OCI-LY3 (cell line): ENCODE data around the gene GRAMD2B.
A peak's percentile ranks its signal among the peaks of the same experiment; 100 is the strongest.

Source experiments
- H2AFZ ChIP-seq: fragments of 200-600, 300-600 bp; shearing (Covaris generic); 2 replicates; pipeline ENCODE4 v1.6.0; 2014; ENCODE audit warnings: antibody characterized with exemption, low read depth, low read length
- H3K27ac ChIP-seq: fragments of 200-600, 300-600 bp; sonication (generic); 2 replicates; pipeline ENCODE4 v1.5.1; 2014; ENCODE audit warnings: mild to moderate bottlenecking, low read length, moderate library complexity, mixed read lengths
- H3K27me3 ChIP-seq: fragments of 200-600, 300-600 bp; sonication (generic); 2 replicates; pipeline ENCODE4 v1.6.1; 2014; ENCODE audit warnings: low read depth, low read length, mixed read lengths
- H3K36me3 ChIP-seq: fragments of 200-600, 300-600 bp; sonication (generic); replicated peaks from 2 replicates; pipeline ENCODE3; 2014; ENCODE audit warnings: low read depth, low read length, mixed read lengths
- H3K4me1 ChIP-seq: fragments of 300-600, 200-600 bp; sonication (generic); 2 replicates; pipeline ENCODE4 v1.6.1; 2014; ENCODE audit warnings: low read length, mixed read lengths
- H3K4me2 ChIP-seq: fragments of 200-600, 300-600 bp; sonication (generic); 2 replicates; pipeline ENCODE4 v1.6.1; 2014; ENCODE audit warnings: low read length, mixed read lengths
- H3K4me3 ChIP-seq: fragments of 300-600, 200-600 bp; sonication (generic); 2 replicates; pipeline ENCODE4 v1.5.1; 2014; ENCODE audit warnings: antibody characterized with exemption, mild to moderate bottlenecking, low read length, moderate library complexity
- H3K79me2 ChIP-seq: fragments of 300-600, 200-600 bp; shearing (Covaris generic); 2 replicates; pipeline ENCODE4 v1.6.1; 2014; ENCODE audit warnings: mild to moderate bottlenecking, low read length, mixed read lengths
- H3K9ac ChIP-seq: fragments of 300-600, 200-600 bp; shearing (Covaris generic); 2 replicates; pipeline ENCODE4 v1.6.0; 2014; ENCODE audit warnings: mild to moderate bottlenecking, low read length, moderate library complexity
- H3K9me3 ChIP-seq: fragments of 200-600, 300-600 bp; shearing (Covaris generic); 2 replicates; pipeline ENCODE4 v1.6.1; 2014; ENCODE audit warnings: low read length, mixed read lengths; ENCODE audit not compliant: insufficient read depth
- H4K20me1 ChIP-seq: fragments of 200-600, 300-600 bp; sonication (generic); 2 replicates; pipeline ENCODE4 v1.6.1; 2016; ENCODE audit warnings: low read length, mixed read lengths; ENCODE audit not compliant: insufficient read depth
- EZH2phosphoT487 ChIP-seq: fragments of 200-600 bp; shearing (Covaris generic); IDR thresholded peaks from 2 replicates; pipeline ENCODE4 v1.6.1; 2018; ENCODE audit warnings: antibody characterized with exemption, mixed run types, low read depth
- TF ChIP-seq, protein P1 (sequence below): fragments of 200-600, 300-600 bp; sonication (generic); IDR thresholded peaks from 2 replicates; pipeline ENCODE4 v1.5.1; 2014; ENCODE audit warnings: antibody characterized with exemption, low read length, low read depth

Gene GRAMD2B

DNA sequence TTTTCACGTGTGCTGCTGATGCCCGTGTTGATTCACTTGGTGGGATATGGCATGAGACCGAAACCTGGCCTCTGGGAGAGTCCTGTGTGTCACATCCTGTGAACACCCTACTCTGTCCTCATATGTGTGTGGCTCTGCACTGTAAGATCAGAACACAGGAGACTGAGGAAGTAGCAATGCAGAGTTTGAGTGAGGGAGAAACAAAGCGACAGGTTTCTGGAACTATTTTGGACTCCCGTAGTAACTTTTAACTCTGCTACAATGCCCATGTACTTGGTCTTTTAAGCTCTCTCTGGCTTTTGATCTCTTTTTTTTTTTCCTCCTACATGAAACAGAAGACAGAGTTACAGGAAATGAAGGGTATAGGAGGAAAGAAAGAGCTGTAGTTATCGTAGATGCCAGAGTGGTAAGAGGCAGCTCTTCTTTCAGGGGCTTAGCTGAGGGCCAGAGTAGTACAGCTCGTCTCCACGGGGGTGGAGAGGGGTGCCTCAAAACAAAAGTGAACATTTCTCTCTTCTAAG is 26.6 kb downstream of the GRAMD2B start:
- H3K79me2 ChIP-seq: no peaks in the 10 kb centered on the region
- peaks cover 53% of the 10 kb centered on the region for H3K4me1 ChIP-seq
- H2AFZ ChIP-seq: peak overlapping the region; percentile 97
- H3K27ac ChIP-seq: peak overlapping the region; percentile 76
- no peaks in the 10 kb centered on the region for H4K20me1 ChIP-seq
- H3K27me3 ChIP-seq: no peaks in the 10 kb centered on the region
- H3K4me2 ChIP-seq: peak overlapping the region; percentile 96
- no peaks in the 10 kb centered on the region for H3K36me3 ChIP-seq
- no peaks in the 10 kb centered on the region for H3K9me3 ChIP-seq
- H3K4me3 ChIP-seq: peak overlapping the region; percentile 72
- peak overlapping the region; percentile 54 for H3K9ac ChIP-seq
- no peak for TF ChIP-seq EZH2phosphoT487
- TF ChIP-seq, protein P1, sequence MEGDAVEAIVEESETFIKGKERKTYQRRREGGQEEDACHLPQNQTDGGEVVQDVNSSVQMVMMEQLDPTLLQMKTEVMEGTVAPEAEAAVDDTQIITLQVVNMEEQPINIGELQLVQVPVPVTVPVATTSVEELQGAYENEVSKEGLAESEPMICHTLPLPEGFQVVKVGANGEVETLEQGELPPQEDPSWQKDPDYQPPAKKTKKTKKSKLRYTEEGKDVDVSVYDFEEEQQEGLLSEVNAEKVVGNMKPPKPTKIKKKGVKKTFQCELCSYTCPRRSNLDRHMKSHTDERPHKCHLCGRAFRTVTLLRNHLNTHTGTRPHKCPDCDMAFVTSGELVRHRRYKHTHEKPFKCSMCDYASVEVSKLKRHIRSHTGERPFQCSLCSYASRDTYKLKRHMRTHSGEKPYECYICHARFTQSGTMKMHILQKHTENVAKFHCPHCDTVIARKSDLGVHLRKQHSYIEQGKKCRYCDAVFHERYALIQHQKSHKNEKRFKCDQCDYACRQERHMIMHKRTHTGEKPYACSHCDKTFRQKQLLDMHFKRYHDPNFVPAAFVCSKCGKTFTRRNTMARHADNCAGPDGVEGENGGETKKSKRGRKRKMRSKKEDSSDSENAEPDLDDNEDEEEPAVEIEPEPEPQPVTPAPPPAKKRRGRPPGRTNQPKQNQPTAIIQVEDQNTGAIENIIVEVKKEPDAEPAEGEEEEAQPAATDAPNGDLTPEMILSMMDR: no peak

DNA sequence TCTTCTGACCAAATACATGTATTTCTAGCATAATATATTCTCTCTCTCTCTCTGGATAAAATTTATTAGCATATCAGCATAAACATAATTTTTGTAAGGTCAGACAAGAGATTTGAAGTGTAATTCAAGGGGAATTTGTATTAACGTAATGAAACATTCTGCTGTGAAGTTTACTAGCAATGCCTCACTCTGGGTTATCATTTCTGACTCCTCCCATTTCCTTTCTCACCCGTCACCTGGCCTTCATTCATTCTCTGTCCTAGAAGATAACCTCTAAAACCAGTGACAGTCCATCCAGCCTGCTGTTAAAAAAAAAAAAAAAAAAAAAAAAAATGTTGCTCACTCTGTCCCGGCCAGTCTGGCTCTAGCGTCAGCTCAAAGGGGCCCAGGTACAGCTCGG is 27.1 kb downstream of the GRAMD2B start:
- no peaks in the 10 kb centered on the region for H3K27me3 ChIP-seq
- no peaks in the 10 kb centered on the region for H3K79me2 ChIP-seq
- H3K36me3 ChIP-seq: no peaks in the 10 kb centered on the region
- H3K4me2 ChIP-seq: peak overlapping the region; percentile 96
- H3K9me3 ChIP-seq: no peaks in the 10 kb centered on the region
- TF ChIP-seq, protein P1: no peak
- TF ChIP-seq EZH2phosphoT487: no peak
- peaks cover 51% of the 10 kb centered on the region for H3K4me1 ChIP-seq
- peak overlapping the region; percentile 76 for H3K27ac ChIP-seq
- H4K20me1 ChIP-seq: no peaks in the 10 kb centered on the region
- peak overlapping the region; percentile 72 for H3K4me3 ChIP-seq
- peak overlapping the region; percentile 54 for H3K9ac ChIP-seq
- H2AFZ ChIP-seq: peak overlapping the region; percentile 97; the same call in 1 of the 2 replicates

DNA sequence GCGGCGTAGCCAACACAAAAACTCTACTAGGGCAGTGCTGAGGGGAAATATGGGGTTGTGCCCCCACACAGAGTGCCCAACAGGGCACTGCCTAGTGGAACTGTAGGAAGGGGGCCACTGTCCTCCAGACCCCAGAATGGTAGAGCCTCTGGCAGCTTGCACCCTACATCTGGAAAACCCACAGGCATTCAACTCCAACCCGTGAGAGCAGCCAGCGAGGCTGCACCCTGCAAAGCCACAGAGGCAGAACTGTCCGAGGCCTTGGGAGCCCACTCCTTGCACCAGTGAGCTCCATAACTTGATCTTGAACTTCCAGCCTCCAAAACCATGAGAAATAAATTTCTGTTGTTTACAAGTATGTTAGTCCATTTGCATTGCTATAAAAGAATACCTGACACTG is 27.7 kb downstream of the GRAMD2B start:
- Histone ChIP-seq H2AFZ (no peak overlapping the region), H3K27ac (no peak overlapping the region), H3K9me3 (no peaks in the 10 kb centered on the region), H4K20me1 (no peaks in the 10 kb centered on the region), H3K4me1 (peaks cover 46% of the 10 kb centered on the region), H3K36me3 (no peaks in the 10 kb centered on the region), H3K4me2 (peak overlapping the region; percentile 96; the same call in 1 of the 2 replicates), H3K27me3 (no peaks in the 10 kb centered on the region), H3K9ac (no peak overlapping the region), H3K4me3 (no peak overlapping the region), H3K79me2 (no peaks in the 10 kb centered on the region)
- TF ChIP-seq EZH2phosphoT487: no peak
- TF ChIP-seq, protein P1: no peak

DNA sequence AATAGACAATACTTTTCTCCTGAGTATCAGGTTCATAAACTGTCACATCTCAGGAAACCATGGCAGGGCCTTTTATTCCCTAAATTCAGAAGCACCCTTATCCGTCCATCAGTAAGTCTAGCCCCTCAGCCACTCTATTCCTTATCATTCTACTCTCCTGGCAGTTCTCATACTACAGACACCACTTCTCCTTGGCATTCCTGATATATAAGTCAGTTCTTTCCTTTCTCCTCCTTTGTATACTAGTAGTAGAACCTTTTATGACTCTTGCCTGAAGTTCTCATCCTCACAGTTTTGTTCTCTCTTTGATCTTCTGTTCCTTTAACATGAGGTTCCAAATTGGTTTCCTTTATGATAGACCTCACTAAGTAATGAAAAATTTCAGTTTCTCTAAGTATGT is 29.3 kb downstream of the GRAMD2B start:
- no peak for TF ChIP-seq EZH2phosphoT487
- TF ChIP-seq, protein P1: no peak
- Histone ChIP-seq H3K9ac (no peak overlapping the region), H3K9me3 (no peaks in the 10 kb centered on the region), H2AFZ (no peak overlapping the region), H4K20me1 (no peaks in the 10 kb centered on the region), H3K27me3 (no peaks in the 10 kb centered on the region), H3K27ac (no peak overlapping the region), H3K4me2 (no peak overlapping the region), H3K4me1 (peaks cover 33% of the 10 kb centered on the region), H3K4me3 (no peak overlapping the region), H3K79me2 (no peaks in the 10 kb centered on the region), H3K36me3 (no peaks in the 10 kb centered on the region)
